ENCODE data around the gene AKAP1. TPM values are rescaled to one million over a fixed set of nuclear protein-coding genes. Genes with fewer than 3 reads are reported as not detected.

Gene AKAP1
- polyA plus RNA-seq, 1 donor from 2014 or later: 38.7 TPM

GRCh38 chr17:57110579-57111325, 25.7 kb downstream of the AKAP1 start:
- Histone ChIP-seq H2AFZ (ENCODE audit: low read depth, low read length) (no peak overlapping the region), H3K4me2 (ENCODE audit: low read length) (no peak overlapping the region), H3K27me3 (ENCODE audit: insufficient read depth, low read depth, low read length) (no peaks in the 10 kb centered on the region), H3K36me3 (ENCODE audit: insufficient read depth, low read length) (peaks cover 6% of the 10 kb centered on the region), H3K4me3 (ENCODE audit: low read length) (no peak overlapping the region), H3K9me3 (ENCODE audit: low read length) (no peaks in the 10 kb centered on the region), H3F3A (ENCODE audit: insufficient read depth, low read length, poor library complexity, severe bottlenecking) (no peaks in the 10 kb centered on the region), H4K20me1 (ENCODE audit: insufficient read depth) (no peaks in the 10 kb centered on the region), H3K27ac (ENCODE audit: low read length) (no peak overlapping the region), H3K79me2 (replicated peaks; ENCODE audit: insufficient read depth, low read length) (no peaks in the 10 kb centered on the region), H3K9ac (ENCODE audit: low read length) (no peak overlapping the region), H3K9me2 (ENCODE audit: insufficient read depth, low read length) (no peaks in the 10 kb centered on the region)
- TF ChIP-seq MXI1 (conservative IDR thresholded peaks at IDR 0.05; ENCODE audit: poor library complexity, severe bottlenecking): no peak
- TF ChIP-seq SMC3 (conservative IDR thresholded peaks at IDR 0.05; ENCODE audit: poor library complexity): no peak
- no peak for TF ChIP-seq EP300 (conservative IDR thresholded peaks at IDR 0.05; ENCODE audit: poor library complexity, severe bottlenecking)
- TF ChIP-seq RAD21 (conservative IDR thresholded peaks at IDR 0.05): no peak
- no peak for TF ChIP-seq POLR2AphosphoS5 (IDR thresholded peaks at IDR 0.05)
- TF ChIP-seq REST (IDR thresholded peaks at IDR 0.05; ENCODE audit: borderline replicate concordance): no peak
- TF ChIP-seq EZH2 (IDR thresholded peaks at IDR 0.05; ENCODE audit: borderline replicate concordance, insufficient read depth, low read length, poor library complexity, severe bottlenecking): no peak
- no peak for TF ChIP-seq CTCF (IDR thresholded peaks at IDR 0.05; ENCODE audit: poor library complexity, severe bottlenecking)
- TF ChIP-seq TAF1 (IDR thresholded peaks at IDR 0.05; ENCODE audit: low read depth): no peak

GRCh38 chr17:57111386-57111785, 26.3 kb downstream of the AKAP1 start:
- Histone ChIP-seq H2AFZ (ENCODE audit: low read depth, low read length) (no peak overlapping the region), H3K36me3 (ENCODE audit: insufficient read depth, low read length) (peaks cover 6% of the 10 kb centered on the region), H3K79me2 (replicated peaks; ENCODE audit: insufficient read depth, low read length) (no peaks in the 10 kb centered on the region)

More at GRCh38 chr17:57111386-57111785, 26.3 kb downstream of the AKAP1 start:
- Histone ChIP-seq H3K9me3 (ENCODE audit: low read length) (no peaks in the 10 kb centered on the region), H3F3A (ENCODE audit: insufficient read depth, low read length, poor library complexity, severe bottlenecking) (no peaks in the 10 kb centered on the region), H3K4me2 (ENCODE audit: low read length) (no peak overlapping the region), H3K9me2 (ENCODE audit: insufficient read depth, low read length) (no peaks in the 10 kb centered on the region), H3K4me3 (ENCODE audit: low read length) (no peak overlapping the region), H3K9ac (ENCODE audit: low read length) (no peak overlapping the region), H3K27ac (ENCODE audit: low read length) (no peak overlapping the region), H4K20me1 (ENCODE audit: insufficient read depth) (no peaks in the 10 kb centered on the region), H3K27me3 (ENCODE audit: insufficient read depth, low read depth, low read length) (no peaks in the 10 kb centered on the region)
- no peak for TF ChIP-seq CTCF (IDR thresholded peaks at IDR 0.05; ENCODE audit: poor library complexity, severe bottlenecking)
- TF ChIP-seq SMC3 (conservative IDR thresholded peaks at IDR 0.05; ENCODE audit: poor library complexity): no peak
- no peak for TF ChIP-seq POLR2AphosphoS5 (IDR thresholded peaks at IDR 0.05)
- TF ChIP-seq REST (IDR thresholded peaks at IDR 0.05; ENCODE audit: borderline replicate concordance): no peak
- no peak for TF ChIP-seq RAD21 (conservative IDR thresholded peaks at IDR 0.05)
